Heart left ventricle (tissue), 16 donors: ENCODE data around the gene SH3D19. TPM values are rescaled to one million over a fixed set of nuclear protein-coding genes. Genes with fewer than 3 reads are reported as not detected.

Source experiments
- ATAC-seq, 4 donors: fragments of 200-7000 bp; cut with Tn5 transposase; one replicate each; pipeline ENCODE4 v1.9.1; 2020 to 2022; ENCODE audit warnings: moderate library complexity in 4 of 4, mild to moderate bottlenecking in 3 of 4, moderate number of reproducible peaks in 1 of 4
- DNase-seq, 5 donors: peaks; one replicate each; pipeline ENCODE4 v3.0.0-alpha.2; 2020
- H3K27ac ChIP-seq, 12 donors: fragments of 200-600 bp; sonication (generic) in 4 of 12; one replicate each; pipeline versions ENCODE4 v1.5.0 to v1.8.0; 2016 to 2022; ENCODE audit warnings: mild to moderate bottlenecking in 2 of 12
- H3K27me3 ChIP-seq, 9 donors: fragments of 200-600 bp; sonication (generic) in 2 of 9; one replicate each; pipeline versions ENCODE4 v1.5.1 to v1.8.0; 2016 to 2022; ENCODE audit warnings: mild to moderate bottlenecking in 3 of 9
- H3K36me3 ChIP-seq, 9 donors: fragments of 200-600 bp; sonication (generic) in 2 of 9; one replicate each; pipeline versions ENCODE4 v1.5.0 to v1.8.0; 2018 to 2022; ENCODE audit warnings: mild to moderate bottlenecking in 2 of 9
- H3K4me1 ChIP-seq, 12 donors: fragments of 200-600 bp; sonication (generic) in 4 of 12; one replicate each; pipeline versions ENCODE4 v1.5.0 to v1.8.0; 2016 to 2022; ENCODE audit warnings: mild to moderate bottlenecking in 3 of 12
- H3K4me3 ChIP-seq, 12 donors: fragments of 200-600 bp; sonication (generic) in 4 of 12; one replicate each; pipeline versions ENCODE4 v1.5.0 to v1.8.0; 2017 to 2022; ENCODE audit warnings: mild to moderate bottlenecking in 9 of 12, moderate library complexity in 4 of 12
- H3K9me3 ChIP-seq, 12 donors: fragments of 200-600 bp; sonication (generic) in 4 of 12; one replicate each; pipeline versions ENCODE4 v1.5.0 to v1.8.0; 2016 to 2022; ENCODE audit warnings: mild to moderate bottlenecking in 1 of 12
- CTCF ChIP-seq, 12 donors: fragments of 200-600 bp; sonication (generic) in 4 of 12; IDR thresholded peaks; one replicate each; pipeline versions ENCODE4 v1.5.0 to v1.8.0; 2018 to 2022; ENCODE audit warnings: antibody characterized with exemption in 12 of 12, mild to moderate bottlenecking in 5 of 12
- POLR2A ChIP-seq, 2 donors: fragments of 450-650 bp; IDR thresholded peaks; one replicate each; pipeline ENCODE4 v1.6.1; 2017; ENCODE audit warnings: antibody characterized with exemption in 2 of 2, mild to moderate bottlenecking in 2 of 2, moderate library complexity in 2 of 2
- whole genome bisulfite sequencing, 4 donors: extraction: QIAGEN DNeasy Blood & Tissue Kit in 2 of 4; methylation state at CpG; one replicate each; pipeline versions ENCODE4 v1.1.5 to v1.1.7; 2013 to 2018; 5-methylcytosine and 5-hydroxymethylcytosine counted together
- intact Hi-C, 10 donors: fragments of 100-400 bp; cut with DNase I; formaldehyde crosslinking; loops; one replicate each; pipeline versions ENCODE4 v1.11.1 to v1.14.2; 2022
- polyA plus RNA-seq, 2 donors: library from polyadenylated mRNA; stranded (reverse); fragments of 200-250 nt; gene quantifications; one replicate each; pipeline ENCODE4 v1.2.3, GENCODE V29; 2013
- total RNA-seq, 9 donors: library from RNA; depleted of rRNA in 2 of 9; stranded (reverse); fragments of >200 nt in 2 of 9; fragmentation: NEBNext Ultra II Directional in 3 of 9; extraction: Animal tissue kit (Norgen Biotek cat#: 25700) in 3 of 9; gene quantifications; one replicate each; pipeline versions ENCODE4 v1.1.0 to v1.2.4, GENCODE V29; 2016 to 2023
- donor health status: ischemic (EF 13 %, LVEDD 7.1; RV severe dilation, severe dysfunction).
- donor health status: healthy with polysubstance abuse.
- donor health status: DM: no; HTN: yes; CAD: no.
- donor health status: DM: no; HTN: no; CAD: no.
- donor health status: ischemic (EF 25% LVEDD 6.9; RV normal size, moderate dysfunction).
- donor health status: ischemic (EF 25% LVEDD 5.7; RV mildly dilated, moderate dysfunction).
- donor health status: healthy.
- donor health status: DM: yes; HTN: yes; CAD: no.
- donor health status: ischemic (EF 35%, LVEDD 5.7; RV mildly dilated, moderate dysfunction).
- donor health status: nonischemic (EF 11% LVEDD 7.7; RV severe dilation, severe dysfunction).
- donor health status: DM: yes; HTN: yes; CAD: no.
- donor health status: PGD.
- donor health status: ischemic (EF 29% LVEDD 5.4; RV normal size, mild dysfunction).
- donor health status: nonischemic (EF 23%, LVEDD 6.1; RV moderate dilation, normal function).

Gene SH3D19
- total and polyA plus RNA-seq, 11 donors, result 60.4 to 173 (median 126) TPM

GRCh38 chr4:151251603-151252304, 73.7 kb downstream of the SH3D19 start:
- TF ChIP-seq POLR2A (IDR thresholded peaks at IDR 0.05) (no peak), CTCF (IDR thresholded peaks at IDR 0.05) (no peak)
- 15 to 24% (median 22%) methylated on average over 2 of the region's 2 CpGs for WGBS, 4 donors
- no peak overlapping the region for H3K27ac ChIP-seq
- DNase-seq, result no peak
- H3K4me1 ChIP-seq, result peaks cover 0 to 33% (median 10%) of the 10 kb centered on the region in 12 donors
- no peaks in the 10 kb centered on the region for H3K9me3 ChIP-seq
- no peaks in the 10 kb centered on the region for H3K27me3 ChIP-seq
- H3K36me3 ChIP-seq, result no peaks in the 10 kb centered on the region
- intact Hi-C loops, result no loop called here
- no peak overlapping the region for H3K4me3 ChIP-seq
- ATAC-seq, result peak in 2 of 4 donors; percentile 39 to 44

- 60 to 78% (median 72%) methylated on average over 5 of the region's 5 CpGs for WGBS, 4 donors
- no peaks in the 10 kb centered on the region for H3K9me3 ChIP-seq
- H3K36me3 ChIP-seq, result no peaks in the 10 kb centered on the region
- H3K4me3 ChIP-seq, result no peak overlapping the region
- peaks cover 0 to 33% (median 10%) of the 10 kb centered on the region in 12 donors for H3K4me1 ChIP-seq
- intact Hi-C loops, result no loop called here
- TF ChIP-seq CTCF (IDR thresholded peaks at IDR 0.05) (no peak), POLR2A (IDR thresholded peaks at IDR 0.05) (no peak)
- no peak overlapping the region for H3K27ac ChIP-seq
- ATAC-seq, result no peak
- DNase-seq, result no peak
- no peaks in the 10 kb centered on the region for H3K27me3 ChIP-seq
Observed at GRCh38 chr4:151250706-151251105, 74.7 kb downstream of the SH3D19 start.

DNA sequence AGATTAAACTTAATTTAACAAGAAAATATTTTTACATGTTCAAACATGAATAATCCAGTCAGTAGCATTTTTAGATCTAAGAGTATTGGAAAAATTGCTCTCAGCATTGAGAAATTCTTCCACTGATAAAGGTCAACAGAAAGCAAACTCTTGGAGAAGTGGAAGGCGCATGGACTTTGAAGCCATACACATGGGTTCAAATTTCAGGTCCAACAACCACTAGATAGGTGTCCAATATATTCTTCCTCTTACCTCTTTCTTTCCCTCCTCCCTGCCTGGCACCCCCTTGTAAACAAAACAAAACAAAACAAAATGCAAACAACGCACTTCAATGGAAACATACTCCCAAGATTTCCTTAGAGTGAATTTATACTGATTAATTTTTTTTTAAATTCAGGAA, 76.9 kb downstream of the SH3D19 start:
- H3K4me1 ChIP-seq, result peaks cover 0 to 33% (median 10%) of the 10 kb centered on the region in 12 donors
- H3K4me3 ChIP-seq, result no peak overlapping the region
- H3K27me3 ChIP-seq, result no peaks in the 10 kb centered on the region
- no peak for ATAC-seq
- no peak overlapping the region for H3K27ac ChIP-seq
- no peaks in the 10 kb centered on the region for H3K9me3 ChIP-seq
- no peak for DNase-seq
- 71 to 98% (median 96%) methylated on average over 2 of the region's 2 CpGs for WGBS, 4 donors
- no peaks in the 10 kb centered on the region for H3K36me3 ChIP-seq
- TF ChIP-seq CTCF (IDR thresholded peaks at IDR 0.05) (no peak), POLR2A (IDR thresholded peaks at IDR 0.05) (no peak)
- intact Hi-C loops, result no loop called here

GRCh38 chr4:151247395-151247794, 78.0 kb downstream of the SH3D19 start:
- no peaks in the 10 kb centered on the region for H3K36me3 ChIP-seq
- no peaks in the 10 kb centered on the region for H3K27me3 ChIP-seq
- peaks cover 0 to 22% (median 9%) of the 10 kb centered on the region in 12 donors for H3K4me1 ChIP-seq
- DNase-seq, result no peak
- TF ChIP-seq CTCF (IDR thresholded peaks at IDR 0.05) (no peak), POLR2A (IDR thresholded peaks at IDR 0.05) (no peak)
- 96 to 100% (median 98%) methylated on average over 2 of the region's 2 CpGs for WGBS, 4 donors
- intact Hi-C loops, result no loop called here
- H3K9me3 ChIP-seq, result no peaks in the 10 kb centered on the region
- ATAC-seq, result no peak
- no peak overlapping the region for H3K27ac ChIP-seq
- H3K4me3 ChIP-seq, result no peak overlapping the region
